K562 (cell line): ENCODE results near the gene VCAN. TPM values are rescaled to one million over a fixed set of nuclear protein-coding genes. Genes with fewer than 3 reads are reported as not detected.

Experiments used
- ARNT ChIP-seq, 2 experiments: fragments of 450-650 bp; IDR thresholded peaks; 2 replicates each; pipeline ENCODE4 v1.6.1; 2016; ENCODE audit warnings: mild to moderate bottlenecking in 1 of 2
- DLX4 ChIP-seq: fragments of 250-450 bp; sonication (Bioruptor Pico); IDR thresholded peaks from 2 replicates; pipeline ENCODE4 v1.6.1; 2021; ENCODE audit warnings: mild to moderate bottlenecking
- FOXK2 ChIP-seq, 2 experiments: fragments of 450-650 bp; IDR thresholded peaks in 1 of 2; conservative IDR thresholded peaks in 1 of 2; 2 replicates each; pipeline ENCODE4 v1.6.1; 2016; ENCODE audit warnings: low read depth in 2 of 2, mild to moderate bottlenecking in 1 of 2
- NR1H2 ChIP-seq: sonication (generic); formaldehyde crosslinking; IDR thresholded peaks from 2 replicates; pipeline ENCODE4 v1.4.0; 2020; ENCODE audit warnings: mild to moderate bottlenecking, missing genetic modification reagents
- PREB ChIP-seq: sonication (generic); formaldehyde crosslinking; IDR thresholded peaks from 2 replicates; pipeline ENCODE4 v1.8.1; 2023; ENCODE audit warnings: mild to moderate bottlenecking, missing genetic modification reagents
- THAP12 ChIP-seq: fragments of 250-450 bp; sonication (Bioruptor Pico); IDR thresholded peaks from 2 replicates; pipeline ENCODE4 v1.9.0; 2021; ENCODE audit warnings: mild to moderate bottlenecking, inconsistent platforms
- ZNF584 ChIP-seq: fragments of 200-800 bp; sonication (Bioruptor generic); IDR thresholded peaks from 2 replicates; pipeline ENCODE4 v1.6.1; 2016; ENCODE audit warnings: low read depth, mild to moderate bottlenecking, missing genetic modification characterization, missing compliant biosample characterization
- polyA plus RNA-seq, 8 experiments: library from polyadenylated mRNA; depleted of rRNA in 4 of 8; stranded (reverse) in 5 of 8; unstranded in 3 of 8; fragments of >200 nt; fragmentation: Nextera tagmentation in 2 of 8; fragmentation: Illumina TruSeq in 1 of 8; extraction: Ambion mirVana in 2 of 8; extraction: Trizol in 1 of 8; gene quantifications; 2 replicates each; pipeline versions ENCODE4 v1.2.1 to v1.2.3, GENCODE V29; 2011 to 2014; ENCODE audit warnings: inconsistent platforms in 1 of 8, missing spikeins in 1 of 8
- total RNA-seq, 7 experiments: library from RNA; depleted of rRNA in 6 of 7; stranded (reverse); fragments of >200 nt in 6 of 7; fragmentation: Illumina TruSeq in 2 of 7; extraction: Trizol in 2 of 7; gene quantifications; 2 replicates each; pipeline versions ENCODE4 v1.2.1 to v1.2.3, GENCODE V29; 2011 to 2021; ENCODE audit warnings: low replicate concordance in 1 of 7
- TF ChIP-seq, protein P1 (sequence below): fragments of 450-650 bp; IDR thresholded peaks from 2 replicates; pipeline ENCODE4 v1.6.1; 2016; ENCODE audit warnings: mild to moderate bottlenecking
- TF ChIP-seq, protein P2 (sequence below), 2 experiments: fragments of 450-650 bp; conservative IDR thresholded peaks; 2 replicates each; pipeline ENCODE4 v1.6.1; 2017; ENCODE audit warnings: mild to moderate bottlenecking in 2 of 2, moderate library complexity in 2 of 2

Gene VCAN
- total and polyA plus RNA-seq, 9 of the 15 experiments (the other 6 are each of a cell fraction or from before 2014, with no cell fraction given), result 0.01 to 0.33 (median 0.05) TPM

DNA sequence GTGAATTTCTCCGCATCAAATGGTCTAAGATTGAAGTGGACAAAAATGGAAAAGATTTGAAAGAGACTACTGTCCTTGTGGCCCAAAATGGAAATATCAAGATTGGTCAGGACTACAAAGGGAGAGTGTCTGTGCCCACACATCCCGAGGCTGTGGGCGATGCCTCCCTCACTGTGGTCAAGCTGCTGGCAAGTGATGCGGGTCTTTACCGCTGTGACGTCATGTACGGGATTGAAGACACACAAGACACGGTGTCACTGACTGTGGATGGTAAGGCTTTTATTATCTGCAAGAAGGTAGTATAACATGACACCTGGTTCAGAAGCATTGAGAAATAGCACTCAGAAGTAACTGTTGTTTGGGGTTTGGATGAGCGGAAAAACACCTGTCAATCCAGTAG is 18.7 kb downstream of the VCAN start (continued):
- TF ChIP-seq, protein P1, sequence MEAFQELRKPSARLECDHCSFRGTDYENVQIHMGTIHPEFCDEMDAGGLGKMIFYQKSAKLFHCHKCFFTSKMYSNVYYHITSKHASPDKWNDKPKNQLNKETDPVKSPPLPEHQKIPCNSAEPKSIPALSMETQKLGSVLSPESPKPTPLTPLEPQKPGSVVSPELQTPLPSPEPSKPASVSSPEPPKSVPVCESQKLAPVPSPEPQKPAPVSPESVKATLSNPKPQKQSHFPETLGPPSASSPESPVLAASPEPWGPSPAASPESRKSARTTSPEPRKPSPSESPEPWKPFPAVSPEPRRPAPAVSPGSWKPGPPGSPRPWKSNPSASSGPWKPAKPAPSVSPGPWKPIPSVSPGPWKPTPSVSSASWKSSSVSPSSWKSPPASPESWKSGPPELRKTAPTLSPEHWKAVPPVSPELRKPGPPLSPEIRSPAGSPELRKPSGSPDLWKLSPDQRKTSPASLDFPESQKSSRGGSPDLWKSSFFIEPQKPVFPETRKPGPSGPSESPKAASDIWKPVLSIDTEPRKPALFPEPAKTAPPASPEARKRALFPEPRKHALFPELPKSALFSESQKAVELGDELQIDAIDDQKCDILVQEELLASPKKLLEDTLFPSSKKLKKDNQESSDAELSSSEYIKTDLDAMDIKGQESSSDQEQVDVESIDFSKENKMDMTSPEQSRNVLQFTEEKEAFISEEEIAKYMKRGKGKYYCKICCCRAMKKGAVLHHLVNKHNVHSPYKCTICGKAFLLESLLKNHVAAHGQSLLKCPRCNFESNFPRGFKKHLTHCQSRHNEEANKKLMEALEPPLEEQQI, result no peak
- TF ChIP-seq DLX4 (CRISPR knock-in tag) (no peak), PREB (CRISPR knock-in tag) (no peak), ARNT (IDR thresholded peaks at IDR 0.05) (no peak), FOXK2 (conservative IDR thresholded peaks at IDR 0.05 in 1 of 2, IDR thresholded peaks at IDR 0.05 in 1 of 2; ENCODE audit: low read depth in 2 of 2) (no peak), NR1H2 (CRISPR knock-in tag) (no peak), ZNF584 (CRISPR knock-in tag) (no peak), THAP12 (CRISPR knock-in tag) (no peak)
- TF ChIP-seq, protein P2, sequence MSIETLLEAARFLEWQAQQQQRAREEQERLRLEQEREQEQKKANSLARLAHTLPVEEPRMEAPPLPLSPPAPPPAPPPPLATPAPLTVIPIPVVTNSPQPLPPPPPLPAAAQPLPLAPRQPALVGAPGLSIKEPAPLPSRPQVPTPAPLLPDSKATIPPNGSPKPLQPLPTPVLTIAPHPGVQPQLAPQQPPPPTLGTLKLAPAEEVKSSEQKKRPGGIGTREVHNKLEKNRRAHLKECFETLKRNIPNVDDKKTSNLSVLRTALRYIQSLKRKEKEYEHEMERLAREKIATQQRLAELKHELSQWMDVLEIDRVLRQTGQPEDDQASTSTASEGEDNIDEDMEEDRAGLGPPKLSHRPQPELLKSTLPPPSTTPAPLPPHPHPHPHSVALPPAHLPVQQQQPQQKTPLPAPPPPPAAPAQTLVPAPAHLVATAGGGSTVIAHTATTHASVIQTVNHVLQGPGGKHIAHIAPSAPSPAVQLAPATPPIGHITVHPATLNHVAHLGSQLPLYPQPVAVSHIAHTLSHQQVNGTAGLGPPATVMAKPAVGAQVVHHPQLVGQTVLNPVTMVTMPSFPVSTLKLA (conservative IDR thresholded peaks at IDR 0.05), result no peak
